NCI-H2081 treated with DMSO at 0.1 percent for 48 hours (cell line): ENCODE data around the gene TMEFF2.

Experiments
- DNase-seq: peaks from one replicate; lab custom pipeline; 2025; lab: John Stamatoyannopoulos, UW

TMEFF2 gene

GRCh38 chr2:192194866-192195547 lies at the start of gene TMEFF2:
TSS of gene TMEFF2 (minus strand) at chr2:192194933. CDS start at chr2:192194524, 409 bp downstream.
- DNase-seq: peak; percentile 30

- DNase-seq: no peak
These were observed 48.8 kb upstream of the TMEFF2 start for GRCh38 chr2:192243488-192243887.

- no peak for DNase-seq
These were observed 41.4 kb upstream of the TMEFF2 start for GRCh38 chr2:192236136-192236535.

GRCh38 chr2:192230889-192231453 lies 36.2 kb upstream of the TMEFF2 start:
- DNase-seq: no peak

GRCh38 chr2:192228685-192229084 lies 34.0 kb upstream of the TMEFF2 start:
- DNase-seq: no peak

GRCh38 chr2:192218970-192219369 lies 24.2 kb upstream of the TMEFF2 start:
- no peak for DNase-seq

- no peak for DNase-seq
These were observed 23.6 kb upstream of the TMEFF2 start for GRCh38 chr2:192218377-192218776.

GRCh38 chr2:192216336-192216735 lies 21.6 kb upstream of the TMEFF2 start:
- no peak for DNase-seq

GRCh38 chr2:192215096-192215877 lies 20.6 kb upstream of the TMEFF2 start:
- no peak for DNase-seq

GRCh38 chr2:192208848-192209247 lies 14.1 kb upstream of the TMEFF2 start:
- no peak for DNase-seq

- no peak for DNase-seq
These were observed 11.7 kb upstream of the TMEFF2 start for GRCh38 chr2:192206399-192206798.

- no peak for DNase-seq
These were observed 9.1 kb upstream of the TMEFF2 start for GRCh38 chr2:192203876-192204275.

- no peak for DNase-seq
These were observed 7.6 kb upstream of the TMEFF2 start for GRCh38 chr2:192202373-192202772.

GRCh38 chr2:192201116-192201515 lies 6.4 kb upstream of the TMEFF2 start:
- DNase-seq: no peak

GRCh38 chr2:192197357-192197756 lies 2.6 kb upstream of the TMEFF2 start:
- DNase-seq: no peak

GRCh38 chr2:192196421-192197194 lies 1.9 kb upstream of the TMEFF2 start:
- DNase-seq: no peak

GRCh38 chr2:192195548-192196418 lies 1.1 kb upstream of the TMEFF2 start:
- DNase-seq: no peak

- no peak for DNase-seq
These were observed 368 bp downstream of the TMEFF2 start for GRCh38 chr2:192194265-192194865.

- DNase-seq: no peak
These were observed 4.3 kb downstream of the TMEFF2 start for GRCh38 chr2:192190474-192190873.

- DNase-seq: no peak
These were observed 7.9 kb downstream of the TMEFF2 start for GRCh38 chr2:192186806-192187205.

GRCh38 chr2:192184349-192184748 lies 10.4 kb downstream of the TMEFF2 start:
- no peak for DNase-seq
